Fibroblast of villous mesenchyme (primary cell): Measurements from ENCODE around the gene SCN2A. TPM values are rescaled to one million over a fixed set of nuclear protein-coding genes. Genes with fewer than 3 reads are reported as not detected.
"Not testable (repeated sequence)": the region's sequence is repeated elsewhere in the genome, so short reads cannot be mapped to it uniquely, and the experiment has no call there.

ENCODE experiments used
- DNase-seq: peaks from one replicate; pipeline ENCODE4 v3.0.0-alpha.2; 2010; ENCODE audit warnings: low read depth
- H3K4me3 ChIP-seq: 2 replicates; pipeline ENCODE4 v1.5.1; 2011; ENCODE audit warnings: low read depth, mild to moderate bottlenecking, low read length
- total RNA-seq: library from RNA; depleted of rRNA; stranded (reverse); fragments of >200 nt; gene quantifications from 2 replicates; pipeline ENCODE4 v1.2.3, GENCODE V29; 2012
- TF ChIP-seq, protein P1 (sequence below): IDR thresholded peaks from 2 replicates; pipeline ENCODE4 v1.5.1; 2012; ENCODE audit warnings: low read depth, mild to moderate bottlenecking, low read length; ENCODE audit not compliant: insufficient read depth

Gene SCN2A
- total RNA-seq, 1 donor = 11.7 TPM

GRCh38 chr2:165305391-165306096 lies 66.3 kb downstream of the SCN2A start:
- DNase-seq = no peak
- no peak overlapping the region for H3K4me3 ChIP-seq
- TF ChIP-seq, protein P1, sequence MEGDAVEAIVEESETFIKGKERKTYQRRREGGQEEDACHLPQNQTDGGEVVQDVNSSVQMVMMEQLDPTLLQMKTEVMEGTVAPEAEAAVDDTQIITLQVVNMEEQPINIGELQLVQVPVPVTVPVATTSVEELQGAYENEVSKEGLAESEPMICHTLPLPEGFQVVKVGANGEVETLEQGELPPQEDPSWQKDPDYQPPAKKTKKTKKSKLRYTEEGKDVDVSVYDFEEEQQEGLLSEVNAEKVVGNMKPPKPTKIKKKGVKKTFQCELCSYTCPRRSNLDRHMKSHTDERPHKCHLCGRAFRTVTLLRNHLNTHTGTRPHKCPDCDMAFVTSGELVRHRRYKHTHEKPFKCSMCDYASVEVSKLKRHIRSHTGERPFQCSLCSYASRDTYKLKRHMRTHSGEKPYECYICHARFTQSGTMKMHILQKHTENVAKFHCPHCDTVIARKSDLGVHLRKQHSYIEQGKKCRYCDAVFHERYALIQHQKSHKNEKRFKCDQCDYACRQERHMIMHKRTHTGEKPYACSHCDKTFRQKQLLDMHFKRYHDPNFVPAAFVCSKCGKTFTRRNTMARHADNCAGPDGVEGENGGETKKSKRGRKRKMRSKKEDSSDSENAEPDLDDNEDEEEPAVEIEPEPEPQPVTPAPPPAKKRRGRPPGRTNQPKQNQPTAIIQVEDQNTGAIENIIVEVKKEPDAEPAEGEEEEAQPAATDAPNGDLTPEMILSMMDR = no peak

GRCh38 chr2:165307317-165307716 lies 68.1 kb downstream of the SCN2A start:
- no peak for DNase-seq
- TF ChIP-seq, protein P1 = no peak
- no peak overlapping the region for H3K4me3 ChIP-seq

DNA sequence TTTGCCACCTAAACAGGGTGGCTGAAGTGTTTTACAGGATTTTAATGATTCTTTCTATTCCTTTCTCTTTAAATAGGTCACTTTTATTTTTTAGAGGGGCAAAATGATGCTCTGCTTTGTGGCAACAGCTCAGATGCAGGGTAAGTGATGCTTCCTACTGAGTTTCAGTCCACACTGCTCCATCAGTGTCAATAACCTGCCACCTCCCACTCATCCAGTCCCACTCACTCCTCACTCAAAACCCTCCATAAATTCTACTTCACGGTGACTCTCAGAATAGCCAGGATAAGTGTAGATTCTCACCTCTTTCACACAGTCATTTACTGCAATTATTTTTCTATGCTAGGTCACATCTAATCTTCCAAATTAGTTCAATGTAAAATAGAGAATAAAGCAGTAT lies 72.7 kb downstream of the SCN2A start:
- DNase-seq = no peak
- H3K4me3 ChIP-seq = no peak overlapping the region
- TF ChIP-seq, protein P1 = no peak

DNA sequence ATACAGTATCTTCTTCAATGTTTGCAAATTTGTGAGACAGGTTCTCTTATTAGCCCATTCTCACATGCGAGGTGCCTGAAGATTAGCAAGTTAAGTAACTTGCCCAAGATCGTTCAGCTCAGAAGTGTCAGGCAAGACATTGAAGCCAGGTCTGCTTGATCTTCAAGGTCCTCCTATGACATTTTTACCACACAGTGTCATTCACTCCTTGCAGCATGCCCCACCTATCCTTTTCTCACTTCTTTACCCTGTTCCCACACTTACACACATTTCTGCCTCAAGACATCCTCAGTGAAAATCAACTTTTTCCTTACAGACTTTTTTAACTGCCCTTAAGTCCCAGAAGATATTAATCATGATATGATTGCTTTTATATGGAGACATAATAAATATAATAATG lies 73.8 kb downstream of the SCN2A start:
- no peak for DNase-seq
- TF ChIP-seq, protein P1 = no peak
- H3K4me3 ChIP-seq = no peak overlapping the region

- TF ChIP-seq, protein P1 = no peak
- DNase-seq = no peak
- no peak overlapping the region for H3K4me3 ChIP-seq
Measured at GRCh38 chr2:165313509-165313908, 74.3 kb downstream of the SCN2A start.

GRCh38 chr2:165328272-165328671 lies 89.1 kb downstream of the SCN2A start:
- no peak overlapping the region for H3K4me3 ChIP-seq
- TF ChIP-seq, protein P1 = no peak
- DNase-seq = no peak

- not testable (repeated sequence) for H3K4me3 ChIP-seq, DNase-seq
Measured at GRCh38 chr2:165344276-165344675, 105.1 kb downstream of the SCN2A start.
